ENCODE measurements around the gene EWSR1. TPM values are rescaled to one million over a fixed set of nuclear protein-coding genes. Genes with fewer than 3 reads are reported as not detected.
A peak's percentile ranks its signal among the peaks of the same experiment; 100 is the strongest.

Gene EWSR1
- total RNA-seq, 1 donor from 2014 or later, result 355 TPM

DNA sequence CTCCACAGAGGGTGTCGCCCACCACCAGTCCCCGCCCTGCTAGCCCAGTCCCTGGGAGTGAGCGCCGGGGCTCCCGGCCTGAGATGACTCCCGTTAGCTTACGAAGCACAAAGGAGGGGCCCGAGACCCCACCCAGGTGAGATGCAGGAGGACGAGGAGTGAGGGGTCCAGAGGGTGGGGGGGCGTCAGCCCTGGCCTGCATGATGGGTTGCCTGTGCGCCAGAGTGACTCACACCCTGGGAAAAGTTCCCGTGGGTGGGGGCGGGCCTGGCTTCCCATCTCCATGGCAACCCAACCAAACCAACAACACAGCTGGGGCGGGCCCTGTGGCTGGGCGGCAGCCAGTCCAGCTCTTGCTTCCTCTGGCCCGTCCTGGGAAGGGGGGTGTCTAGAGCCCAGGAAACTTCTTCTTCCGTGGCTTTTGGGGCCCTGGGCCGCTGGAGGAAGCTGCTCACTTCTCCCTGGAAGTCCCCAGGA, 42.8 kb downstream of the EWSR1 start:
- TF ChIP-seq, protein P1, sequence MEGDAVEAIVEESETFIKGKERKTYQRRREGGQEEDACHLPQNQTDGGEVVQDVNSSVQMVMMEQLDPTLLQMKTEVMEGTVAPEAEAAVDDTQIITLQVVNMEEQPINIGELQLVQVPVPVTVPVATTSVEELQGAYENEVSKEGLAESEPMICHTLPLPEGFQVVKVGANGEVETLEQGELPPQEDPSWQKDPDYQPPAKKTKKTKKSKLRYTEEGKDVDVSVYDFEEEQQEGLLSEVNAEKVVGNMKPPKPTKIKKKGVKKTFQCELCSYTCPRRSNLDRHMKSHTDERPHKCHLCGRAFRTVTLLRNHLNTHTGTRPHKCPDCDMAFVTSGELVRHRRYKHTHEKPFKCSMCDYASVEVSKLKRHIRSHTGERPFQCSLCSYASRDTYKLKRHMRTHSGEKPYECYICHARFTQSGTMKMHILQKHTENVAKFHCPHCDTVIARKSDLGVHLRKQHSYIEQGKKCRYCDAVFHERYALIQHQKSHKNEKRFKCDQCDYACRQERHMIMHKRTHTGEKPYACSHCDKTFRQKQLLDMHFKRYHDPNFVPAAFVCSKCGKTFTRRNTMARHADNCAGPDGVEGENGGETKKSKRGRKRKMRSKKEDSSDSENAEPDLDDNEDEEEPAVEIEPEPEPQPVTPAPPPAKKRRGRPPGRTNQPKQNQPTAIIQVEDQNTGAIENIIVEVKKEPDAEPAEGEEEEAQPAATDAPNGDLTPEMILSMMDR (IDR thresholded peaks at IDR 0.05; ENCODE audit: partially characterized antibody, unreplicated experiment), result no peak
- no peak overlapping the region for H3K27ac Mint-ChIP-seq (ENCODE audit: unreplicated experiment)
- peak; percentile 71 for DNase-seq
- H3K4me3 Mint-ChIP-seq (ENCODE audit: unreplicated experiment), result no peak overlapping the region
- peaks cover 13% of the 10 kb centered on the region for H3K4me1 Mint-ChIP-seq (ENCODE audit: low read depth, unreplicated experiment)
- peaks cover 6% of the 10 kb centered on the region for H3K36me3 Mint-ChIP-seq (ENCODE audit: unreplicated experiment)
- peaks cover 5% of the 10 kb centered on the region for H3K9me3 Mint-ChIP-seq (ENCODE audit: unreplicated experiment)
- peaks cover 14% of the 10 kb centered on the region for H3K27me3 Mint-ChIP-seq (ENCODE audit: unreplicated experiment)

- no peak for DNase-seq
- TF ChIP-seq, protein P1 (IDR thresholded peaks at IDR 0.05; ENCODE audit: partially characterized antibody, unreplicated experiment), result no peak
- Mint-ChIP-seq H3K27me3 (ENCODE audit: unreplicated experiment) (peaks cover 16% of the 10 kb centered on the region), H3K27ac (ENCODE audit: unreplicated experiment) (no peak overlapping the region), H3K36me3 (ENCODE audit: unreplicated experiment) (peaks cover 9% of the 10 kb centered on the region), H3K9me3 (ENCODE audit: unreplicated experiment) (peaks cover 7% of the 10 kb centered on the region), H3K4me1 (ENCODE audit: low read depth, unreplicated experiment) (peaks cover 13% of the 10 kb centered on the region), H3K4me3 (ENCODE audit: unreplicated experiment) (peak overlapping the region; percentile 61)
These were observed 43.6 kb downstream of the EWSR1 start for GRCh38 chr22:29311464-29312217.

DNA sequence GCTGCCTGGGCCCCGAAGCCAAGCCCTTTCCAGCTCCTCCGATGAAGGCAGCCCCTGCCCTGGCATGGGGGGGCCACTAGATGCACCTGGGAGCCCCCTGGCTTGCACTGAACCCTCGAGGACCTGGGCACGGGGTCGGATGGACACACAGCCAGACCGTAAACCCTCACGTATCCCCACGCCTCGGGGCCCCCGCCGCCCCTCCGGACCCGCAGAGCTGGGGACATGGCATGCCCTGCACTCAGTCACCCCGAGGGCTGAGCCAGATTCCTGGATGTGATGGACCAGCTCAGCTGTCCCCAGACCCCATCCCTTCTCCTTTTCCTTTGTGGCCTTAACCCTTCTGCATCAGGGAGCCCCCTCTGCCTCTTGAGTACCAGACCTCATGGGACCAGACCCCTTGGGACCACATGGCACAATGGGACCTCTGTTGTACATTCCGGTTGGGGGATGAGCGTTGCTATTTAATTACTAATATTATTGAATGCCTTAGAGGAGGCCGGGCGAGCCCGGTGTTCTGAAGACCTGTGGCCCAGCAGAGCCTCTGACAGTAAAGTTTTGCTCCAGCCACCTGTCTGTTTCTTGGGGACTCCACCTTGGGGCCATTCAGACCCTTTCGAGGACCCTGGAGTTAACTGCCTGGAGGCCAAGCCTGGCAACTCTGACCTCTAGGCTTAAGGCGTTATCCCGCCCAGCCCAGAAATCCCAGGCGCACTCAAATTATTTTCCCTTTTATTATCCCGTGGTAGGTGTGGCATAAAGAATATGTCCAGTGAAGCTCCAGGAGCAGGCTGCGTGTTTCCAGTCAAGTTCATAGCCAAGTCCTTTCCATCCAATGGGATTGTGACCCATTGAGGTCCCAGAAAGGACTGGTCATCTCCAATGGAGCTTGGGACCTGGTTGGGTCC, 44.4 kb downstream of the EWSR1 start:
- peak overlapping the region; percentile 61 for H3K4me3 Mint-ChIP-seq (ENCODE audit: unreplicated experiment)
- no peak overlapping the region for H3K27ac Mint-ChIP-seq (ENCODE audit: unreplicated experiment)
- DNase-seq, result no peak
- TF ChIP-seq, protein P1 (IDR thresholded peaks at IDR 0.05; ENCODE audit: partially characterized antibody, unreplicated experiment), result no peak
- H3K9me3 Mint-ChIP-seq (ENCODE audit: unreplicated experiment), result peaks cover 8% of the 10 kb centered on the region
- peaks cover 22% of the 10 kb centered on the region for H3K27me3 Mint-ChIP-seq (ENCODE audit: unreplicated experiment)
- H3K4me1 Mint-ChIP-seq (ENCODE audit: low read depth, unreplicated experiment), result peaks cover 13% of the 10 kb centered on the region
- peaks cover 16% of the 10 kb centered on the region for H3K36me3 Mint-ChIP-seq (ENCODE audit: unreplicated experiment)

DNA sequence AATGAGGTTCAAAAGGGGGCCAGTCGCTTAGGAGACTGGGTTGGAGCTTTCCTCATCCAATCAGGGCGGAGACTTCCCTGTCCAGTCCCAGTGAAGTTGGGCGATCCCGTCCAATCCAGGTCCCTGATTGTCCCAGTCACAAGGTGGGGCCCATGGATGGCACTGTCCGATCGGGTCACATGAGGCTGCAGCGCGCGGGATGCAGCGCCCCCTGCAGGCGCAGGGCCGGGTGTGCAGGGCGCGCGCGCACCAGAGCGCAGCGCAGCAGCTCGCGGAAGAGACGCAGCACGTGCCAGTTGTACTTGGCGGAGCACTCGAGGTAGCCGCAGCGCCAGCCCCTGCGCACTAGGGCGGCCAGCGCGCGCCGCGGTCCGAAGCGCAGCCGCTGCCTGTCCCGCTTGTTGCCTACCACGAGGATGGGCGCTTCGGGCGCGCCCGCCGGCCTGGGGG, 45.1 kb downstream of the EWSR1 start:
- no peak overlapping the region for H3K27ac Mint-ChIP-seq (ENCODE audit: unreplicated experiment)
- H3K4me1 Mint-ChIP-seq (ENCODE audit: low read depth, unreplicated experiment), result peaks cover 13% of the 10 kb centered on the region
- peaks cover 16% of the 10 kb centered on the region for H3K36me3 Mint-ChIP-seq (ENCODE audit: unreplicated experiment)
- no peak for DNase-seq
- TF ChIP-seq, protein P1 (IDR thresholded peaks at IDR 0.05; ENCODE audit: partially characterized antibody, unreplicated experiment), result peak; percentile 94
- H3K9me3 Mint-ChIP-seq (ENCODE audit: unreplicated experiment), result peaks cover 6% of the 10 kb centered on the region
- no peak overlapping the region for H3K4me3 Mint-ChIP-seq (ENCODE audit: unreplicated experiment)
- peaks cover 22% of the 10 kb centered on the region for H3K27me3 Mint-ChIP-seq (ENCODE audit: unreplicated experiment)

Measured in glutamatergic neuron (in vitro differentiated cells).